Stromal cell of bone marrow (primary cell): ENCODE measurements around the gene ATP6V0D1.
A peak's percentile ranks its signal among the peaks of the same experiment; 100 is the strongest.

Source experiments
- DNase-seq: peaks from one replicate; pipeline ENCODE4 v3.0.0-alpha.2; 2012; ENCODE audit warnings: low read depth

Gene ATP6V0D1

GRCh38 chr16:67393111-67393787 is 87.7 kb downstream of the ATP6V0D1 start, which contains the start of gene TPPP3:
TPPP3 (minus strand) TSS chr16:67393498; CDS start chr16:67391111, 2,387 bp downstream.
- DNase-seq, result peak; percentile 55

DNA sequence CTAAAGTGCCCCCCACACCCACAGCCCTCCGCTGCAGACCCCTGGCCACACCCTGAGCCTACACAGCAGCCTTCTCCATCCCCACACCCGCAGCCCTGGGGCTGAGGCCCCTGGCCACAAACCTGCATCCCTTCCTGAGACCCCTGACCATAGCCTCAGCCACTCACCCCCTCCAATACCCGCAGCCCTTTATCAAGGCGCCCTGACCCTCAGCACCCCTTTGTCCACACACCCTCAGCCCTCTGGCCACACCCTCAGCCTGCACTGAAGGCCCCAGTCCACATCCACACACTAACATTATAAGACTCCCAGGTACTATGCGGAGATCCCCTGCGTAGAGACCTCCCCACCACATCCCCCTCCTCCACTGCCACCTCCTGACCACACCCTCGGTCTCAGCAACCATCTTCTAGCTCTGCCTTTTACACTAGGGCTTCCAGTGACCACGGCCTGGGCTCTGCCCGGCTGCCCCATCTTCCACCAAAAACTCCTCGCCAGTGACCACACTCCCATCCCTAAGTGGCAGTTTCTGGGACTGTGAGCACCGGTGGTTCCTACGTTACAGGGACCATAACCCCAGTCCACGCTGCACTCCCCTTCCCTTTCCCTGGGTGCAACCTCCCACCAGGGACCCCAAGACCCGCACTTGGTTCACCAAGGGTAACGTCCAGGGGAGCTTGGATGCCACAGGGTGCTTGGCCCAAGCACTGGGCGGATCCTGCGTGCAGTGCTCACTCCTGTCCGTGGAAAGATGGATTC is 88.5 kb downstream of the ATP6V0D1 start:
- DNase-seq, result no peak

GRCh38 chr16:67391424-67392300 is 89.3 kb downstream of the ATP6V0D1 start:
- no peak for DNase-seq

- DNase-seq, result no peak
Measured at GRCh38 chr16:67390816-67391423, 90.0 kb downstream of the ATP6V0D1 start.

GRCh38 chr16:67389911-67390815 is 90.8 kb downstream of the ATP6V0D1 start:
- DNase-seq, result no peak

DNA sequence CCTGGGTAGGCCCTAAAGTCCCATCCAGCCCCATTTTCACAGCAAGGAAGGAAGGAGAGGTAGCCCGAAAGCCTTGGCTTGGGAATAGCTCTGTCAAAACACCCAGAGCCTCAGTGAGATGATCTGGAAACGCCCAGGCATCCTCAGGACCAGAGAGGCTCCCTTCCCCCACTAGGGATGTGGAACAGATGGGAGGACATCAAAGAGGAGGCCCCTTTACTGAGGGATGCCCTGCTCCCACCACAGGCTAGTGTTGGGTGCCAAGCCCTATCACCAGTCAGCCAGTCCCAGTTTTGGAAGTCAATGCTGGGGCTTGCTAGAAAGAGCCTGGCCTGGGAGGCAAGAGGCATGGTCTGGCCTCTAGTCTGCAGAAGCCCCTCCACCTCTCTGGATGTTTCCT is 92.4 kb downstream of the ATP6V0D1 start:
- no peak for DNase-seq

GRCh38 chr16:67388191-67388590 is 92.8 kb downstream of the ATP6V0D1 start:
- no peak for DNase-seq
